SK-N-SH treated with all-trans-retinoic acid at 6 μM for 48 hours (cell line): ENCODE results near the gene ANKRD28.
A peak's percentile ranks its signal among the peaks of the same experiment; 100 is the strongest.

ENCODE experiments used
- ATAC-seq: fragments of 200-7000 bp; cut with Tn5 transposase; 3 replicates; pipeline ENCODE4 v1.9.1; 2020; ENCODE audit warnings: mild to moderate bottlenecking, moderate library complexity
- BACH2 ChIP-seq: fragments of 250-450 bp; sonication (Bioruptor Pico); IDR thresholded peaks from 2 replicates; pipeline ENCODE4 v1.9.0; 2021; ENCODE audit warnings: mild to moderate bottlenecking, borderline replicate concordance
- CREB5 ChIP-seq: fragments of 250-450 bp; sonication (Bioruptor Pico); IDR thresholded peaks from 2 replicates; pipeline ENCODE4 v1.5.1; 2020; ENCODE audit warnings: low read depth, mild to moderate bottlenecking, moderate library complexity
- ESRRG ChIP-seq: fragments of 250-450 bp; sonication (Bioruptor Pico); IDR thresholded peaks from 2 replicates; pipeline ENCODE4 v1.6.1; 2021; ENCODE audit warnings: mild to moderate bottlenecking
- GLIS3 ChIP-seq: fragments of 250-450 bp; sonication (Bioruptor Pico); IDR thresholded peaks from 2 replicates; pipeline ENCODE4 v1.5.0; 2020; ENCODE audit warnings: mild to moderate bottlenecking, moderate library complexity
- ISL1 ChIP-seq: fragments of 250-450 bp; sonication (Bioruptor Pico); IDR thresholded peaks from 2 replicates; pipeline ENCODE4 v2.1.2; 2022; ENCODE audit warnings: mild to moderate bottlenecking, moderate library complexity
- OSR1 ChIP-seq: fragments of 250-450 bp; sonication (Bioruptor Pico); IDR thresholded peaks from 2 replicates; pipeline ENCODE4 v1.8.0; 2022; ENCODE audit warnings: moderate library complexity, mild to moderate bottlenecking, inconsistent platforms
- POU6F1 ChIP-seq: fragments of 250-450 bp; sonication (Bioruptor Pico); IDR thresholded peaks from 2 replicates; pipeline ENCODE4 v1.8.0; 2021; ENCODE audit warnings: low read depth, mild to moderate bottlenecking, moderate library complexity, borderline replicate concordance
- PPARA ChIP-seq: fragments of 250-450 bp; sonication (Bioruptor Pico); IDR thresholded peaks from 2 replicates; pipeline ENCODE4 v1.5.0; 2020; ENCODE audit warnings: mild to moderate bottlenecking, borderline replicate concordance
- RARB ChIP-seq: fragments of 250-450 bp; sonication (Bioruptor Pico); IDR thresholded peaks from 2 replicates; pipeline ENCODE4 v1.8.0; 2021; ENCODE audit warnings: mild to moderate bottlenecking, moderate library complexity
- TSHZ2 ChIP-seq: fragments of 250-450 bp; sonication (Bioruptor Pico); IDR thresholded peaks from 2 replicates; pipeline ENCODE4 v1.5.0; 2020; ENCODE audit warnings: mild to moderate bottlenecking, moderate library complexity
- ZFP3 ChIP-seq: fragments of 250-450 bp; sonication (Bioruptor Pico); IDR thresholded peaks from 2 replicates; pipeline ENCODE4 v1.5.0; 2020; ENCODE audit warnings: mild to moderate bottlenecking, moderate library complexity
- ZFP30 ChIP-seq: fragments of 450-650 bp; formaldehyde crosslinking; IDR thresholded peaks from 2 replicates; pipeline ENCODE4 v1.5.0; 2022; ENCODE audit warnings: mild to moderate bottlenecking, moderate library complexity
- ZNF70 ChIP-seq: fragments of 450-650 bp; formaldehyde crosslinking; IDR thresholded peaks from 2 replicates; pipeline ENCODE4 v1.5.0; 2020; ENCODE audit warnings: mild to moderate bottlenecking, moderate library complexity
- TF ChIP-seq, protein P1 (sequence below): fragments of 250-450 bp; sonication (Bioruptor Pico); IDR thresholded peaks from 2 replicates; pipeline ENCODE4 v1.8.0; 2020; ENCODE audit warnings: mild to moderate bottlenecking, moderate library complexity, borderline replicate concordance
- TF ChIP-seq, protein P2 (sequence below): fragments of 250-450 bp; sonication (Bioruptor Pico); IDR thresholded peaks from 2 replicates; pipeline ENCODE4 v1.5.1; 2021; ENCODE audit warnings: mild to moderate bottlenecking, moderate library complexity

The ANKRD28 gene

DNA sequence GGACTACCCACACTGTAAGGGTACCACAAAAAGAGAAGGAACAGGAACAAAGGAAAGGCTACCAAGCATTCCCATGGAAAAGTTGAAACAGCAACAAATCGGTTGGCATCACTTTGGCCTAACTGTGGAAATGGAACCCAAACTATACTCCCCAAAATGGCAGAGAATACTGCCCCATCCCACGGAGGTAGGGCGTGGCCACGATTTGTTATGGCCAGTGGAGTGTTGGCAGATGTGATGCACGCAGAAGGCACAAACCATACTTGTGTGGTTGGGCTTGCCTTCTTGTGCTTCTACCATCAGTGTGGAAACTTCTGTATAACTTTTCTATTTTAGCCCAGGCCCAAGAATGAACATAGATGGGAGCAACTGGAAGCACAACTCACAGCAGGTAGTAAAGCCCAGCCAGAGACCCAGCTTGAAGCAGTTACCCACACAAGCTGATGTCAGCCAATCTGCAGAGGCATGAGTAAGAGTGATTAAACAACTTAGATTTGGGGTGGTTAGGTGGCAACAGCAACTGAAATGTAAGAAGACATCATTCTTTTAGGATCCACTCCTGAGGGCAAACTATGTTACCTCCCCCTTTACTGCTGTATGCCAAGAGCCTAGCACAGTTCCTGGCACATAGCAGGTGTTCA lies 132.1 kb downstream of the ANKRD28 start:
- no peak for ATAC-seq
- TF ChIP-seq GLIS3 (CRISPR knock-in tag): no peak
- TF ChIP-seq, protein P1, sequence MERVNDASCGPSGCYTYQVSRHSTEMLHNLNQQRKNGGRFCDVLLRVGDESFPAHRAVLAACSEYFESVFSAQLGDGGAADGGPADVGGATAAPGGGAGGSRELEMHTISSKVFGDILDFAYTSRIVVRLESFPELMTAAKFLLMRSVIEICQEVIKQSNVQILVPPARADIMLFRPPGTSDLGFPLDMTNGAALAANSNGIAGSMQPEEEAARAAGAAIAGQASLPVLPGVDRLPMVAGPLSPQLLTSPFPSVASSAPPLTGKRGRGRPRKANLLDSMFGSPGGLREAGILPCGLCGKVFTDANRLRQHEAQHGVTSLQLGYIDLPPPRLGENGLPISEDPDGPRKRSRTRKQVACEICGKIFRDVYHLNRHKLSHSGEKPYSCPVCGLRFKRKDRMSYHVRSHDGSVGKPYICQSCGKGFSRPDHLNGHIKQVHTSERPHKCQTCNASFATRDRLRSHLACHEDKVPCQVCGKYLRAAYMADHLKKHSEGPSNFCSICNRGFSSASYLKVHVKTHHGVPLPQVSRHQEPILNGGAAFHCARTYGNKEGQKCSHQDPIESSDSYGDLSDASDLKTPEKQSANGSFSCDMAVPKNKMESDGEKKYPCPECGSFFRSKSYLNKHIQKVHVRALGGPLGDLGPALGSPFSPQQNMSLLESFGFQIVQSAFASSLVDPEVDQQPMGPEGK (CRISPR knock-in tag): no peak
- no peak for TF ChIP-seq PPARA (CRISPR knock-in tag)
- TF ChIP-seq ZFP30 (CRISPR knock-in tag): no peak
- no peak for TF ChIP-seq ESRRG (CRISPR knock-in tag)
- TF ChIP-seq, protein P2, sequence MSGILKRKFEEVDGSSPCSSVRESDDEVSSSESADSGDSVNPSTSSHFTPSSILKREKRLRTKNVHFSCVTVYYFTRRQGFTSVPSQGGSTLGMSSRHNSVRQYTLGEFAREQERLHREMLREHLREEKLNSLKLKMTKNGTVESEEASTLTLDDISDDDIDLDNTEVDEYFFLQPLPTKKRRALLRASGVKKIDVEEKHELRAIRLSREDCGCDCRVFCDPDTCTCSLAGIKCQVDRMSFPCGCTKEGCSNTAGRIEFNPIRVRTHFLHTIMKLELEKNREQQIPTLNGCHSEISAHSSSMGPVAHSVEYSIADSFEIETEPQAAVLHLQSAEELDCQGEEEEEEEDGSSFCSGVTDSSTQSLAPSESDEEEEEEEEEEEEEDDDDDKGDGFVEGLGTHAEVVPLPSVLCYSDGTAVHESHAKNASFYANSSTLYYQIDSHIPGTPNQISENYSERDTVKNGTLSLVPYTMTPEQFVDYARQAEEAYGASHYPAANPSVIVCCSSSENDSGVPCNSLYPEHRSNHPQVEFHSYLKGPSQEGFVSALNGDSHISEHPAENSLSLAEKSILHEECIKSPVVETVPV (CRISPR knock-in tag): no peak

DNA sequence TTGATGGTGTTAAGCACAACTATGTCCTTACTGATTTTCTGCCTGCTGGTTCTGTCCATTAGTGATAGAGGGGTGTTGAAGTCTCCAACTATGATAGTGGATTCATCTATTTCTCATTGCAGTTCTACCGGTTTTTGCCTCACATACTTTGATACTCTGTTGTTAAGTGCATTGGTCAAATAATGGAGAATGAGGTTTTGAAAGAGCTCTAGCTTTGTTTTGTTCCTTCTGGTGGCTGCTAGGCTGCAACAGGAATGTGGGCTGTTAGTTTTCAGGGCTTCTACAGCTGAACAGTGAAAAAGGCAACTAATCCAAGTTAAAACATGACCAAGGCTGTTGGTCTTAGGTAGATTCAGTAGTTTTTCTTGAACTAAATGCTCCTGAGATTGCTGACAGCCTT lies 133.6 kb downstream of the ANKRD28 start:
- ATAC-seq: no peak
- no peak for TF ChIP-seq ESRRG (CRISPR knock-in tag)
- TF ChIP-seq, protein P2 (CRISPR knock-in tag): no peak
- no peak for TF ChIP-seq ZNF70 (CRISPR knock-in tag)
- TF ChIP-seq BACH2 (CRISPR knock-in tag): no peak
- TF ChIP-seq TSHZ2: no peak
- TF ChIP-seq, protein P1 (CRISPR knock-in tag): no peak
- no peak for TF ChIP-seq CREB5
- no peak for TF ChIP-seq ZFP30 (CRISPR knock-in tag)

GRCh38 chr3:15660055-15660935 lies 137.5 kb downstream of the ANKRD28 start:
- ATAC-seq: peak; percentile 40
- TF ChIP-seq ZFP30 (CRISPR knock-in tag): no peak
- TF ChIP-seq, protein P1 (CRISPR knock-in tag): no peak
- TF ChIP-seq ISL1 (CRISPR knock-in tag): no peak
- no peak for TF ChIP-seq OSR1 (CRISPR knock-in tag)
- no peak for TF ChIP-seq POU6F1
- no peak for TF ChIP-seq RARB (CRISPR knock-in tag)
- TF ChIP-seq, protein P2 (CRISPR knock-in tag): no peak
- TF ChIP-seq ZFP3 (CRISPR knock-in tag): no peak
